ENCODE results near the gene ANGPT4. TPM values are rescaled to one million over a fixed set of nuclear protein-coding genes. Genes with fewer than 3 reads are reported as not detected.
A peak's percentile ranks its signal among the peaks of the same experiment; 100 is the strongest.
"Not testable (repeated sequence)": the region's sequence is repeated elsewhere in the genome, so short reads cannot be mapped to it uniquely, and the experiment has no call there.

The ANGPT4 gene
- total RNA-seq, 1 experiment from 2014 or later = not detected

DNA sequence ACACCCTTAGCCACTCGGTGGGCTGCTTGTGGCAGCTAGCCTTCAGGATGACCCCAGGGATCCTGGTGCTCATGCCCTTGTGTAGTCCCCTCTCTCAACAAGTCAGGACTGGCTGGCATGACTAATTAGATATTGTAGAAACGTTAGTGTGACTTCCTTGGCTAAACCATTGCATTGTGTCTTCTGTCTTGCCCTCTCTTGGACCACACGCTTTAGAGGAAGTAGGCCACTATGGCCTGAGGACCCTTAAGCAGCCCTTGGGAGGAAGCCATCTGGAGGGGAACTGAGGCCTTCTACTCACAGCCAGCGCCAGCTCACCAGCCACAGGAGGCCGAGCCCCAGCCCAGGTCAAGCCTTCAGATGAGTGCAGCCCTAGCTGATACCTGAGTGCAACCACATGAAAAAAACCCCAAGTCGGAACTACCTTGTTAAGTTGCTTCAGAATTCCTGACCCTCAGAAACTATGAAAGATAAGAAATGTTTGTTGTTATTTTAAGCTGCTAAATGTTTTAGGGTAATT, 10.1 kb downstream of the ANGPT4 start:
- H3K4me1 ChIP-seq = peaks cover 10% of the 10 kb centered on the region; the same call in 1 of the 2 replicates
- H3K27me3 ChIP-seq = no peaks in the 10 kb centered on the region
- H3K4me3 ChIP-seq = no peak overlapping the region
- no peaks in the 10 kb centered on the region for H3K9me3 ChIP-seq (replicated peaks)
- no peak for DNase-seq
- no peak overlapping the region for H3K27ac ChIP-seq
- H3K36me3 ChIP-seq = no peaks in the 10 kb centered on the region

DNA sequence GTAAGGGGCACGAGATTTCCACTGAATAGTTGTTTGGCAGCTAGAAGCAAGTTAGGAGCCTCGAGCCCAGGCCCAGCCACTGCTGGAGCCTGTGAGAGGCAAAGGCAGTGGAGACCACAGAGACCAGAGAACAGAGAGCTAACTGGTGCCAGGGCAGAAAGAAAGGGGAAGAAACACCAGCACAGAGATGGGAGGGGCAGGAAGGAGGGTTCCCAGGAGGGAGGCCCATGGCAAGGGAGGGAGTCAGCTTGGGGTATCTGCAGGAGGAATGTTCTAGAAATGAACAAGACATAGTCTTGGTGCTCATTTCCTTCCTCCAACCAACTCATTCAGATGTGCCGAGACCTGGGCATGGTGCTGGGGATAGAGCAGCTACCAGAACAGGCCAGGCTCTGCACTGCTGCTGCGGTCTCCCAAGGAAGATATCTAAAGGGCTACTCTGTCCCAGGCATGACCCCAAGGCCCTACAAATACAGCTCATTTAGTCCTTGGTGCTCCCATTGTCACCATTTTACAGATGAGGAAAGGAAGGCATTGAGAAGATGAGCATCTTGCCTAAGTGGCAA, 10.7 kb downstream of the ANGPT4 start:
- no peak for DNase-seq
- Histone ChIP-seq H3K4me3 (no peak overlapping the region), H3K27me3 (no peaks in the 10 kb centered on the region), H3K36me3 (no peaks in the 10 kb centered on the region), H3K4me1 (peaks cover 5% of the 10 kb centered on the region; the same call in 1 of the 2 replicates), H3K9me3 (replicated peaks) (no peaks in the 10 kb centered on the region), H3K27ac (no peak overlapping the region)

DNA sequence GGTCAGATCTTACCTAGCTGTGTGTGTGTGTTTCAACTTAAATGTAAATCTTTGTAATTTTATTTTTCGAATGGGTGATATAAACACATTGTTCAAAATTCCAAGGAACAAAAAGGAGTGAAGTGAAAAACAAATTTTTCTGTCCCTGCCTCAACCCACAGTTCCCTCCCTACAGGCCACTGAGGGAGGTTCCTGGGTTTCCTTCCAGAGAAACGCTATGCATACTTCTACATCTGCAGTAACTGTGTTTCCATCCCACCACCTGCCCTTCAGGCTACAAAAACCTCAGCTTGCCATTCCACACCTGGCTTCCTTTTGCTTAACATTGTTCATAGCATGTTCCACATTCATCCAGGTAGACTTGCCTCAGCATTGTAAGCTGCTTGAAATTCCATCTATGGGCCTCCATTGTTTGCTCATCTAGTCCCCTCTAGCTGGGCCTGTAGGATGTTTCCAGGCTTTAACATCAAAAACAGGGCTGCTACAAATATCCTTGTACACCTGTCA, 12.0 kb downstream of the ANGPT4 start:
- Histone ChIP-seq H3K4me3 (no peak overlapping the region), H3K4me1 (no peaks in the 10 kb centered on the region), H3K36me3 (no peaks in the 10 kb centered on the region), H3K9me3 (replicated peaks) (no peaks in the 10 kb centered on the region), H3K27ac (no peak overlapping the region), H3K27me3 (no peaks in the 10 kb centered on the region)
- no peak for DNase-seq

DNA sequence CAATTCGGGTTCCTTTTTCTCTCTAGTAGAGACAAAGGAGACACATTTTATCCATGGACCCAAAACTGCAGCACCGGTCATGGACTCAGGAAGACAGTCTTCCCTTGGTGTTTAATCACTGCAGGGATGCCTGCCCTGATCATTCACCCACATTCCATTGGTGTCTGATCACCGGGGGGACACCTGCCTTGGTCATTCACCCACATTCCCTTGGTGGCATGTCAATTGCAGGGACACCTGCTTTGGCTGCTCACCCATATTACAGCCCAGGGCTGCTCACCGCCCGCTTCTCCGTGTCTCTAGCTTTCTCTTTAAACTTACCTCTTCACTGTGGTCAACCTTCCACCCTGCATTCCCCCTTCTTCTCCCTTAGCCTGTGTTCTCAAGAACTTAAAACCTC, 18.7 kb downstream of the ANGPT4 start:
- H3K4me1 ChIP-seq = peaks cover 11% of the 10 kb centered on the region
- H3K36me3 ChIP-seq; H3K9me3 ChIP-seq (replicated peaks); H3K27me3 ChIP-seq: not testable (repeated sequence)
- DNase-seq = peak; percentile 80 to 81
- peak overlapping the region; percentile 27; the same call in 1 of the 2 replicates for H3K4me3 ChIP-seq
- peak overlapping the region; percentile 68 for H3K27ac ChIP-seq

DNA sequence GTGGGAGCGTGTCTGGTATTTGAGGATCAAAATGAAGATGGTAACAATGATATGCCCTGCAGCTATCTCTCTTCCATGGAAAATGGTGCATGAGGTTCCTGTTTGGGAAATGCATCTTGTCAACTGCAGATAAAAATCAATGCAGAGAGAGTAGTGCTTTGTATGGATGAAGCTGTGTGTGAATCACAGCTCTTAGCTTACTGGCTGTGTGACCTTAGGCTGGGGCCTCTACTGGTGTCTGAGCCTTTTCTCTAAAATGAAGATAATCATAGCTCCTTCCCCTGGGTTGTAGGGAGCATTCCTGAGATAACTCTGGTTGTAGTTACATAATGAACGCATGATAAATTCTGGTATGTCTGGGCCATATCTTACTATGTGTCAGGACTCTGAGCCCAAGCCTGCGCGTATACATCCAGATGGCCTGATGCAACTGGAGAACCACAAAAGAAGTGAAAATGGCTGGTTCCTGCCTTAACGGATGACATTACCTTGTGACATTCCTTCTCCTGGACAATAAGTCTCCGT, 19.6 kb downstream of the ANGPT4 start:
- peaks cover 11% of the 10 kb centered on the region for H3K4me1 ChIP-seq
- no peak for DNase-seq
- H3K4me3 ChIP-seq = no peak overlapping the region
- H3K9me3 ChIP-seq (replicated peaks) = no peaks in the 10 kb centered on the region
- H3K27ac ChIP-seq = no peak overlapping the region
- H3K27me3 ChIP-seq = no peaks in the 10 kb centered on the region
- no peaks in the 10 kb centered on the region for H3K36me3 ChIP-seq

DNA sequence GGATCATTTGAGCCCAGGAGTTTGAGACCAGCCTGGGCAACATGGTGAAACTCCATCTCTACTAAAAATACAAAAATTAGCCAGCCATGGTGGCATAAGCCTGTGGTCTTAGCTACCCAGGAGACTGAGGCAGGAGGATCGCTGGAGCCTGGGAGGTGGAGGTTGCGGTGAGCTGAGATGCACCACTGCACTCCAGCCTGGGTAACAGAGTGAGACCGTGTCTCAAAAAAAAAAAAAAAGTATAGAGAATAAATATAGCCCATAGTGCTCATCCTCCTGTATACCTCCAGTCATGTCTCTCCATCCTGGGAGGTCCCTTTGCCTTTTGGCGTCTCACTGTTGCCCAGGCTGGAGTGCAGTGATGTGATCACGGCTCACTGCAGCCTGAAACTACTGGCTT, 23.8 kb downstream of the ANGPT4 start:
- not testable (repeated sequence) for H3K9me3 ChIP-seq (replicated peaks); H3K4me3 ChIP-seq; DNase-seq; H3K36me3 ChIP-seq; H3K27ac ChIP-seq; H3K4me1 ChIP-seq; H3K27me3 ChIP-seq

DNA sequence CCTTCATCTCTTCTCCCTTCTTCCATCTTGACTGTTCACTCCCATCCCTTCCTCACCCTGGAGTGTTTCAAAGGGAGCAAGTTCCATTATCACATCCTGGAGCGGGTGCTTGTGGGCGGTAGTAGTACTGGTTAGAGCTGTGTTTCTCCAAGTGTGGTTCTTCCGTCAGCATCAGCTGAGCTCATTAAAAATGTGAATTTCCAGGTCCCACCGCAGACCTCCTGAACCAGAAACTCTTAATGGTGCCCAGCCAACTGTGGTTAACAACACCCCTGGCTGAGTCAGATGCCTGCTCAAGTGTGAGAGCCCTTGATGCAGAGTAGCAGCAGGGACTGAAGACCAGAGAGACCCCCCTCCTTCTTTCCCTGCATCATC, 24.4 kb downstream of the ANGPT4 start:
- H3K9me3 ChIP-seq (replicated peaks) = no peaks in the 10 kb centered on the region
- H3K4me3 ChIP-seq = no peak overlapping the region
- no peaks in the 10 kb centered on the region for H3K4me1 ChIP-seq
- no peaks in the 10 kb centered on the region for H3K27me3 ChIP-seq
- DNase-seq = no peak
- H3K27ac ChIP-seq = no peak overlapping the region
- no peaks in the 10 kb centered on the region for H3K36me3 ChIP-seq

DNA sequence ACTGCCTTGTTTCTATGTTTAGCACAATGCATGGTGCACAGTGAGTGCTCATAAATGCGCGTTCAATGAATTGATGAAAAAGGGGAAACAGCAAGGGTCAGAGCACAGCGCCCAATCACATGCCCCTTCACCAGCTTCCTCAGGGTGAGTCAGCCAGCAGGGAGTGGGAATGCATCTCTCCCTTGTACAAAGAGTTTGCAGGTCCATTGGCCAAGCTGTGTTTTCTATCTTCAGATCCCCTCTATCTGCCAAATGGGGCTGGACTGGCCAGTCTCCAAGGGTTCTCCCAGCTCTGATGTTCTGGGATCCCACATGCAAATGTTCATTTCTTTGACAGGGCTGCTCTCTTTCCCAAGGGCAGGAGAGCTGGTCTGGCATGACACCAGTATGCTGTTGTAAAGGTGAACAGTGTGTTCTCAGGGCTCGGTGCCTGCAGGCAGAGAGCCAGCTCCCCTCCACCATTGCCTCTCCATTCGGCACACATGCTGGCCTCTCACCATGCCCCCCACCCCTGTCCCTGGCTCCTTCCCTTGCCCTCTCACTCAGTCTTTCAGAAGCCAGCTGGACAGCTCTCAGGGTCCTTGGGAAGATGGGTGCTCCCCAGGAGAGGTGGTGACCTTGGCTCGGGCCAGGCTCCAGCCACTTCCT, 25.0 kb downstream of the ANGPT4 start:
- no peaks in the 10 kb centered on the region for H3K36me3 ChIP-seq
- H3K4me3 ChIP-seq = no peak overlapping the region
- H3K27me3 ChIP-seq = no peaks in the 10 kb centered on the region
- no peaks in the 10 kb centered on the region for H3K4me1 ChIP-seq
- no peaks in the 10 kb centered on the region for H3K9me3 ChIP-seq (replicated peaks)
- H3K27ac ChIP-seq = no peak overlapping the region
- DNase-seq = no peak

DNA sequence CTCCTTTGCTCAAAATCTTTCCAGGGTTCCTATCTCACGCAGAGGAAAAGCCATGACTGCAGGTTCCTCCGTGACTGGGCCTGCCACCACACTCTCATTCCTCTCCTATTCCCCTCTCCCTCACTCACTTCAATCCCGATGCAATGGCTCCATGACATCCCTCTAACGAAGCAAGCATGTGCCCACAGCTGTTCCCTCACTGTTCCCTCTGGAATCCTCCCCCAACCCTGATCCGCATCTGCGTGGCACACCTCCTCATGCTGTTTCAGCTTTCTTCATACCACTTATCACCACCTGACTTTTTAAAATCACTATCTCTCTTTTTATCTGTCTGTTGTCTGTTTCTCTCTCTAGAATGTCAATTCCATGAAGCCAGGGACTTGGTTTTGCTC, 25.5 kb downstream of the ANGPT4 start:
- Histone ChIP-seq H3K27me3 (no peaks in the 10 kb centered on the region), H3K4me1 (no peaks in the 10 kb centered on the region), H3K9me3 (replicated peaks) (no peaks in the 10 kb centered on the region), H3K36me3 (no peaks in the 10 kb centered on the region), H3K4me3 (no peak overlapping the region), H3K27ac (no peak overlapping the region)
- no peak for DNase-seq

DNA sequence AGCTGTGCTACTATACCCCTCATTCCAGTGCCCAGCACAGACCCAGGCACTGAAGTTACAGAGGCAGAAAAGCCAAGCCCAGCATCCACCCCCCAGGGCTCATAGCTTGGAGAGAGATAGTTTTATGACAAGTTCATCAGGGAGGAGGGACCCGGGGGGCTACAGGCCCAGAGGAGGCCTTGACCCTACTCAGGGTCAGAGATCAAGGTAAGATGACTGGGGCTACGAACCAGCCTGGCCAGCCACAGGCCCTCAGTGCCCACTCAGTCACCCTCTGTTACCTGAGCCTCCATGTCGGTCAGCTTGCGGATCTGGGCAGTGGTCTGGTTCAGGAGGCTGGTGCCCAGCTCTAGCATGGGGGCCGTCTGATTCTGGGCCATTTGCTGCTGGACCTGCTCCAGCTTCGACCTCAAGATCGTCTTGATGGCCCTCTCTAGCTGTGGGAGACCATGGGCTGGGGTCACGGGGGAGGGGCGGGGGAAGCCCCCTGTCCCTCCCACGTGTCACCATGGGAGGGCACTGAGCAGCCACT, 26.1 kb downstream of the ANGPT4 start:
- H3K27me3 ChIP-seq = no peaks in the 10 kb centered on the region
- no peak for DNase-seq
- no peaks in the 10 kb centered on the region for H3K9me3 ChIP-seq (replicated peaks)
- no peaks in the 10 kb centered on the region for H3K36me3 ChIP-seq
- no peak overlapping the region for H3K4me3 ChIP-seq
- H3K27ac ChIP-seq = no peak overlapping the region
- no peaks in the 10 kb centered on the region for H3K4me1 ChIP-seq

DNA sequence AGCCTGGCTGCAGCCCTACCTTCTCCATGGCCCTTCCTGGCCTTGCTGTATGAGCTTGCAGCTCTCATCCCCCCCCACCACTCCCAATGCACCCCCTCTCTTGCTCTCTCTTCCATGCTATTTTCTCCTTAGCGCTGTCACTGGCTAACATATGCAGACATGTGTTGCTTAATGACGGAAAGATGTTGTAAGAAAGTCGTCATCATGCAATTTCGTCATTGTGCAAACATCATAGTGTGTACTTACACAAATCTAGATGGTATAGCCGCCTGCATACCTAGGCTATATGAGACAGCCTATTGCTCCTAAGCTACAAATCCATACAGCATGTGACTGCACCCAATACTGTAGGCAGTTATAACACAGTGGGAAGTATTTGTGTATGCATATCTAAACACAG, 27.0 kb downstream of the ANGPT4 start:
- no peaks in the 10 kb centered on the region for H3K36me3 ChIP-seq
- DNase-seq = no peak
- no peaks in the 10 kb centered on the region for H3K4me1 ChIP-seq
- no peak overlapping the region for H3K27ac ChIP-seq
- no peaks in the 10 kb centered on the region for H3K27me3 ChIP-seq
- H3K9me3 ChIP-seq (replicated peaks) = no peaks in the 10 kb centered on the region
- H3K4me3 ChIP-seq = no peak overlapping the region

DNA sequence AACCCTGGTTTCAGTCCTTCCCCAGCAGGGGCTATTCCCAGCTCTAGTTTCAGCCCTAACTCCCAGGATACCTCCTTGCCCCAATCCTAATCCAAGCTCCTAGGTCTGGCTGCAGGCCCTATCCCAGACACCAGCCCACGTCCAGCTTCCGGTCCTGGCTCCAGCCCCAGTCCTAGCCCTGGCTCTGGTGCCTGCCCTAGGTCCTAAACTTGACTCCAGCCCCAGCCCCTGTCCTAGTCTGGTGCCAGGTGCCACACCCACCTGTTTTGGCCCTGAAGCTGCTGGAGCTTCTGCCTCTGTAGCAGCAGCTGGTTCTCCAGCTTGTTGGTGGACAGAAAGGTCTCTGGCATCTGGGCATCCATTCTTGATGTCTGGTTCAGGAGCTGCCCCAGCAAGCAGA, 28.1 kb downstream of the ANGPT4 start:
- H3K27me3 ChIP-seq = no peaks in the 10 kb centered on the region
- H3K4me1 ChIP-seq = no peaks in the 10 kb centered on the region
- H3K9me3 ChIP-seq (replicated peaks) = no peaks in the 10 kb centered on the region
- no peak for DNase-seq
- no peak overlapping the region for H3K27ac ChIP-seq
- no peak overlapping the region for H3K4me3 ChIP-seq
- no peaks in the 10 kb centered on the region for H3K36me3 ChIP-seq

DNA sequence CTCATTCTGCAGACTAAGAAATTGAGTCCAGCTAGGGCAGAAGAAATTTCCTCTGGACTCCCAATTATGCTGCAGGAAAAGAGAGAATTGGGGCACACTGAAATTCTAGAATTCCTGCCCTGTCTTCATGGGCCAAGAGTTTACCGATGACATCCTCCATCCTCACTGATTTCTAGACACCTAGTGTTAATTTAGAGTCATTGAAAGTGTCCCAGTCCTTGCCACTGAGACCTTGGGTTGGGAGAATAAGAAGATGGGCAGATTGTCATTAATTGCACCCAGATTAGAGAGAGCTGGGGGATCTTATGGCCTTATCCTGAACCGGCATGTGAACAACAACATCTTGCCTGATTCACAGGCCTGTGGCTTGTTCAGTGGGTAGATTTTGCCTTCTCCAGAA, 29.0 kb downstream of the ANGPT4 start:
- no peaks in the 10 kb centered on the region for H3K27me3 ChIP-seq

DNA sequence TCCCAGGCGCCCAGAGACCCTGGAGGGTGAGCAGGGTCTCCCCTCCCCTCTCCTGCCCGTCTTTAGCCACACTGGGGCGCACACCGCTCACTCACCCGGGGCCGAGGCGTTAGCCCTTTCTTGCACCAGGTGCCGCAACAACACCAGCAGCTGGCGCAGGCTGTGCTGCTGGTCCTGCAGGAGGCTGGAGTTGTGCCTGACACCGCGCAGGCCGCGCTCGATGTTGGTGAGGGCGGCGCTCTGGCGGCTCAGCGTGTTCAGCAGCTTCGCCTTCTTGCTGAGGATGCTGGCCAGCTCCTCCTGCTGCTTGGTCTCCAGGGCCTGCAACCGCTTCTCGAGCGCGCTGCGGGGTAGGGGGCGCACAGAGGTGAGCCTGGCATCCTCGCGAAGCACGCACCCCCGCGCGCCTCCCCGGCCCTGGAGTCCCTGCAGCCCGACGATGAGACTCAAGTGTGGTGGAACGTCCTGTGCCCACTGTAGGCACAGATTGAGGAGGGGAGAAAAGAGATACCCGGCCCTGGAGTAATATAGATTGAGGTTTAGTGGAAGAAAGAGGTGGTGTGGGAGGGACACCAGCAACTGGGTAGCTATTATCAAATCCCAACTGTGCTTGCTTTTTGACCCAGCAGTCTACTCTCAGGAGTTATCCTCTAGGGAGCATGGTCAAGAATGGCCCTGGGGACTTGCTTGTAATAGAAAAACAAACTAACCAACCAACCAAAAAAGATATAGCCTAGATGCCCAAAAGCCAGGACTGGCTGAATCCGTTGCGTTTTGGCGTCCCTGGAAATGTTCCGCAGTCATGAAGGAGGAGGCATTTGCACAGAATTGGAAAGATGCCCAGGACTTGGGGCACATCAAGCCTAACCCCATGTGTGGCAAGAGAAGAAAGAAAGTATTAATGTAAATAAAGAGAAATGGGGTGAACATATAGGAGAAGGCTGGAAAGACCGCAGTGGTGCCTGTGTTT, 30.9 kb downstream of the ANGPT4 start:
- H3K4me3 ChIP-seq = no peak overlapping the region
- H3K4me1 ChIP-seq = no peaks in the 10 kb centered on the region
- no peaks in the 10 kb centered on the region for H3K36me3 ChIP-seq
- no peaks in the 10 kb centered on the region for H3K9me3 ChIP-seq (replicated peaks)
- H3K27me3 ChIP-seq = no peaks in the 10 kb centered on the region
- DNase-seq = no peak
- no peak overlapping the region for H3K27ac ChIP-seq

More for the DNA sequence above, 29.0 kb downstream of the ANGPT4 start:
- H3K9me3 ChIP-seq (replicated peaks) = no peaks in the 10 kb centered on the region
- no peaks in the 10 kb centered on the region for H3K4me1 ChIP-seq
- H3K4me3 ChIP-seq = no peak overlapping the region
- no peak overlapping the region for H3K27ac ChIP-seq
- no peaks in the 10 kb centered on the region for H3K36me3 ChIP-seq
- no peak for DNase-seq

DNA sequence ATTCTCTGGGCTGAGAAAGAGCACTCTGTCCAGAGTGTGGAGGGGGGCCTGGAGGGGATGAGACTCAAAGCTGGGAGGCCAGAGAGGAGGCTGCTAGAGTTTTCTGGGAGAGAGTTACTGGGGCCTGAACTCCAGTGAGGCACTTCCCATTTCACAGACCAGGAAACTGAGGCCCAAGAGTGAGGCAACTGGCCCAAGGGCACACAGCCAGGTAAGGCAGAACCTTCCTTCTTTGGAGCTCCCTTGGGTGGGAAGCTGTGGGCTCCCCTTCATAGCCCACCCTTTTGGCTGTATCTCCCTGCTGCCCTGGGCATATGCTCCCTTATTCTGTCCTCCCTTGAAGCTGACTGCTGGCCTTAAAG, 34.4 kb downstream of the ANGPT4 start:
- Histone ChIP-seq H3K27ac (no peak overlapping the region), H3K27me3 (no peaks in the 10 kb centered on the region), H3K36me3 (no peaks in the 10 kb centered on the region), H3K9me3 (replicated peaks) (no peaks in the 10 kb centered on the region), H3K4me1 (no peaks in the 10 kb centered on the region), H3K4me3 (no peak overlapping the region)
- no peak for DNase-seq
